ENCODE results near the gene SAPCD2. TPM values are rescaled to one million over a fixed set of nuclear protein-coding genes. Genes with fewer than 3 reads are reported as not detected.

SAPCD2 gene
- total and polyA plus RNA-seq, 9 of the 15 experiments (the other 6 are each of a cell fraction or from before 2014, with no cell fraction given) = 3.4 to 91.8 (median 18.8) TPM

- TF ChIP-seq, protein P1, sequence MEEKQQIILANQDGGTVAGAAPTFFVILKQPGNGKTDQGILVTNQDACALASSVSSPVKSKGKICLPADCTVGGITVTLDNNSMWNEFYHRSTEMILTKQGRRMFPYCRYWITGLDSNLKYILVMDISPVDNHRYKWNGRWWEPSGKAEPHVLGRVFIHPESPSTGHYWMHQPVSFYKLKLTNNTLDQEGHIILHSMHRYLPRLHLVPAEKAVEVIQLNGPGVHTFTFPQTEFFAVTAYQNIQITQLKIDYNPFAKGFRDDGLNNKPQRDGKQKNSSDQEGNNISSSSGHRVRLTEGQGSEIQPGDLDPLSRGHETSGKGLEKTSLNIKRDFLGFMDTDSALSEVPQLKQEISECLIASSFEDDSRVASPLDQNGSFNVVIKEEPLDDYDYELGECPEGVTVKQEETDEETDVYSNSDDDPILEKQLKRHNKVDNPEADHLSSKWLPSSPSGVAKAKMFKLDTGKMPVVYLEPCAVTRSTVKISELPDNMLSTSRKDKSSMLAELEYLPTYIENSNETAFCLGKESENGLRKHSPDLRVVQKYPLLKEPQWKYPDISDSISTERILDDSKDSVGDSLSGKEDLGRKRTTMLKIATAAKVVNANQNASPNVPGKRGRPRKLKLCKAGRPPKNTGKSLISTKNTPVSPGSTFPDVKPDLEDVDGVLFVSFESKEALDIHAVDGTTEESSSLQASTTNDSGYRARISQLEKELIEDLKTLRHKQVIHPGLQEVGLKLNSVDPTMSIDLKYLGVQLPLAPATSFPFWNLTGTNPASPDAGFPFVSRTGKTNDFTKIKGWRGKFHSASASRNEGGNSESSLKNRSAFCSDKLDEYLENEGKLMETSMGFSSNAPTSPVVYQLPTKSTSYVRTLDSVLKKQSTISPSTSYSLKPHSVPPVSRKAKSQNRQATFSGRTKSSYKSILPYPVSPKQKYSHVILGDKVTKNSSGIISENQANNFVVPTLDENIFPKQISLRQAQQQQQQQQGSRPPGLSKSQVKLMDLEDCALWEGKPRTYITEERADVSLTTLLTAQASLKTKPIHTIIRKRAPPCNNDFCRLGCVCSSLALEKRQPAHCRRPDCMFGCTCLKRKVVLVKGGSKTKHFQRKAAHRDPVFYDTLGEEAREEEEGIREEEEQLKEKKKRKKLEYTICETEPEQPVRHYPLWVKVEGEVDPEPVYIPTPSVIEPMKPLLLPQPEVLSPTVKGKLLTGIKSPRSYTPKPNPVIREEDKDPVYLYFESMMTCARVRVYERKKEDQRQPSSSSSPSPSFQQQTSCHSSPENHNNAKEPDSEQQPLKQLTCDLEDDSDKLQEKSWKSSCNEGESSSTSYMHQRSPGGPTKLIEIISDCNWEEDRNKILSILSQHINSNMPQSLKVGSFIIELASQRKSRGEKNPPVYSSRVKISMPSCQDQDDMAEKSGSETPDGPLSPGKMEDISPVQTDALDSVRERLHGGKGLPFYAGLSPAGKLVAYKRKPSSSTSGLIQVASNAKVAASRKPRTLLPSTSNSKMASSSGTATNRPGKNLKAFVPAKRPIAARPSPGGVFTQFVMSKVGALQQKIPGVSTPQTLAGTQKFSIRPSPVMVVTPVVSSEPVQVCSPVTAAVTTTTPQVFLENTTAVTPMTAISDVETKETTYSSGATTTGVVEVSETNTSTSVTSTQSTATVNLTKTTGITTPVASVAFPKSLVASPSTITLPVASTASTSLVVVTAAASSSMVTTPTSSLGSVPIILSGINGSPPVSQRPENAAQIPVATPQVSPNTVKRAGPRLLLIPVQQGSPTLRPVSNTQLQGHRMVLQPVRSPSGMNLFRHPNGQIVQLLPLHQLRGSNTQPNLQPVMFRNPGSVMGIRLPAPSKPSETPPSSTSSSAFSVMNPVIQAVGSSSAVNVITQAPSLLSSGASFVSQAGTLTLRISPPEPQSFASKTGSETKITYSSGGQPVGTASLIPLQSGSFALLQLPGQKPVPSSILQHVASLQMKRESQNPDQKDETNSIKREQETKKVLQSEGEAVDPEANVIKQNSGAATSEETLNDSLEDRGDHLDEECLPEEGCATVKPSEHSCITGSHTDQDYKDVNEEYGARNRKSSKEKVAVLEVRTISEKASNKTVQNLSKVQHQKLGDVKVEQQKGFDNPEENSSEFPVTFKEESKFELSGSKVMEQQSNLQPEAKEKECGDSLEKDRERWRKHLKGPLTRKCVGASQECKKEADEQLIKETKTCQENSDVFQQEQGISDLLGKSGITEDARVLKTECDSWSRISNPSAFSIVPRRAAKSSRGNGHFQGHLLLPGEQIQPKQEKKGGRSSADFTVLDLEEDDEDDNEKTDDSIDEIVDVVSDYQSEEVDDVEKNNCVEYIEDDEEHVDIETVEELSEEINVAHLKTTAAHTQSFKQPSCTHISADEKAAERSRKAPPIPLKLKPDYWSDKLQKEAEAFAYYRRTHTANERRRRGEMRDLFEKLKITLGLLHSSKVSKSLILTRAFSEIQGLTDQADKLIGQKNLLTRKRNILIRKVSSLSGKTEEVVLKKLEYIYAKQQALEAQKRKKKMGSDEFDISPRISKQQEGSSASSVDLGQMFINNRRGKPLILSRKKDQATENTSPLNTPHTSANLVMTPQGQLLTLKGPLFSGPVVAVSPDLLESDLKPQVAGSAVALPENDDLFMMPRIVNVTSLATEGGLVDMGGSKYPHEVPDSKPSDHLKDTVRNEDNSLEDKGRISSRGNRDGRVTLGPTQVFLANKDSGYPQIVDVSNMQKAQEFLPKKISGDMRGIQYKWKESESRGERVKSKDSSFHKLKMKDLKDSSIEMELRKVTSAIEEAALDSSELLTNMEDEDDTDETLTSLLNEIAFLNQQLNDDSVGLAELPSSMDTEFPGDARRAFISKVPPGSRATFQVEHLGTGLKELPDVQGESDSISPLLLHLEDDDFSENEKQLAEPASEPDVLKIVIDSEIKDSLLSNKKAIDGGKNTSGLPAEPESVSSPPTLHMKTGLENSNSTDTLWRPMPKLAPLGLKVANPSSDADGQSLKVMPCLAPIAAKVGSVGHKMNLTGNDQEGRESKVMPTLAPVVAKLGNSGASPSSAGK (IDR thresholded peaks at IDR 0.05) = peak; percentile 82; the same call in 1 of the 2 replicates
- TF ChIP-seq NFIC (IDR thresholded peaks at IDR 0.05) = peak; percentile 32; the same call in 1 of the 2 replicates
- peak; percentile 46; the same call in 1 of the 2 replicates for TF ChIP-seq THAP12 (CRISPR knock-in tag; IDR thresholded peaks at IDR 0.05)
- no peak for TF ChIP-seq ZNF41 (CRISPR knock-in tag; conservative IDR thresholded peaks at IDR 0.05)
- TF ChIP-seq, protein P2, sequence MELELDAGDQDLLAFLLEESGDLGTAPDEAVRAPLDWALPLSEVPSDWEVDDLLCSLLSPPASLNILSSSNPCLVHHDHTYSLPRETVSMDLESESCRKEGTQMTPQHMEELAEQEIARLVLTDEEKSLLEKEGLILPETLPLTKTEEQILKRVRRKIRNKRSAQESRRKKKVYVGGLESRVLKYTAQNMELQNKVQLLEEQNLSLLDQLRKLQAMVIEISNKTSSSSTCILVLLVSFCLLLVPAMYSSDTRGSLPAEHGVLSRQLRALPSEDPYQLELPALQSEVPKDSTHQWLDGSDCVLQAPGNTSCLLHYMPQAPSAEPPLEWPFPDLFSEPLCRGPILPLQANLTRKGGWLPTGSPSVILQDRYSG (tag; conservative IDR thresholded peaks at IDR 0.05; ENCODE audit: low read depth) = no peak
- peak; percentile 7; the same call in 1 of the 2 replicates for TF ChIP-seq LCOR (CRISPR knock-in tag; IDR thresholded peaks at IDR 0.05)
- no peak for TF ChIP-seq KLF13 (tag; IDR thresholded peaks at IDR 0.05; ENCODE audit: borderline replicate concordance, low read depth)
These were observed 15.7 kb upstream of the SAPCD2 start (continued) for GRCh38 chr9:137085920-137086530.

Measured in K562 (cell line).